ENCODE data around the gene PXK.

DNA sequence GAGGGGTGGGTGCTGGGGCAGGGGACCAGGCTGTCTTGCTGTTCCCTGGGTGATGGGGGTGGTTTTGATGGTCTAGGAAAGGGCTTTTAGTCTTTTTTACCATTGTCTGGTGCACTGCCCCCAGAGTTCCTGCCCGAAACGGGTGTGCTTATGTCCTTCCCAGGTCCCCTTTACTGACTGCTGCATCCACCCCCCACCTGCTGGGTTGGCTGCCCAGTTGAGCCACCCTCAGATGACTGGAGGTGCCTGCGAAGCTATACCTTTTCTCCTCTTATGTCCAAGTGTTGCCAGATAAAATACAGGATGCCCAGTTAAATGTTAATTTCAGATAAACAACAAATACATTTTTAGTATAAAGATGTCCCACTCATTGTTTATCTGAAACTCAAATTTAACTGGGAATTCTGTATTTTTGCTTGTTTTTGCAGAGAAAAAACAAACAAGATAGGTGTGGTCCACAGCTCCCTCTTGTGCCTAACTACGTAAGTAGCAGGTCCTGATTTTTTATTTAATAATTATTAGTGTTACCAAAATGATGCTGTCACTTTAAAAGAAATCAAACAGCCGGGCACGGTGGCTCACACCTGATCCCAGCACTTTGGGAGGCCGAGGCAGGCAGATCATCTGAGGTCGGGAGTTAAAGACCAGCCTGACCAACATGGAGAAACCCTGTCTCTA lies 32.7 kb upstream of the PXK start:
- TF ChIP-seq, protein P1, sequence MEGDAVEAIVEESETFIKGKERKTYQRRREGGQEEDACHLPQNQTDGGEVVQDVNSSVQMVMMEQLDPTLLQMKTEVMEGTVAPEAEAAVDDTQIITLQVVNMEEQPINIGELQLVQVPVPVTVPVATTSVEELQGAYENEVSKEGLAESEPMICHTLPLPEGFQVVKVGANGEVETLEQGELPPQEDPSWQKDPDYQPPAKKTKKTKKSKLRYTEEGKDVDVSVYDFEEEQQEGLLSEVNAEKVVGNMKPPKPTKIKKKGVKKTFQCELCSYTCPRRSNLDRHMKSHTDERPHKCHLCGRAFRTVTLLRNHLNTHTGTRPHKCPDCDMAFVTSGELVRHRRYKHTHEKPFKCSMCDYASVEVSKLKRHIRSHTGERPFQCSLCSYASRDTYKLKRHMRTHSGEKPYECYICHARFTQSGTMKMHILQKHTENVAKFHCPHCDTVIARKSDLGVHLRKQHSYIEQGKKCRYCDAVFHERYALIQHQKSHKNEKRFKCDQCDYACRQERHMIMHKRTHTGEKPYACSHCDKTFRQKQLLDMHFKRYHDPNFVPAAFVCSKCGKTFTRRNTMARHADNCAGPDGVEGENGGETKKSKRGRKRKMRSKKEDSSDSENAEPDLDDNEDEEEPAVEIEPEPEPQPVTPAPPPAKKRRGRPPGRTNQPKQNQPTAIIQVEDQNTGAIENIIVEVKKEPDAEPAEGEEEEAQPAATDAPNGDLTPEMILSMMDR (IDR thresholded peaks at IDR 0.05): peak in 5 of 6 experiments; percentile 18 to 75 (median 51)
- no peak for TF ChIP-seq POLR2A (IDR thresholded peaks at IDR 0.05)
